Measurements from ENCODE around the gene ADGRD1. TPM values are rescaled to one million over a fixed set of nuclear protein-coding genes. Genes with fewer than 3 reads are reported as not detected.

ADGRD1 gene
- total RNA-seq, 1 experiment from 2014 or later = 0.77 TPM

DNA sequence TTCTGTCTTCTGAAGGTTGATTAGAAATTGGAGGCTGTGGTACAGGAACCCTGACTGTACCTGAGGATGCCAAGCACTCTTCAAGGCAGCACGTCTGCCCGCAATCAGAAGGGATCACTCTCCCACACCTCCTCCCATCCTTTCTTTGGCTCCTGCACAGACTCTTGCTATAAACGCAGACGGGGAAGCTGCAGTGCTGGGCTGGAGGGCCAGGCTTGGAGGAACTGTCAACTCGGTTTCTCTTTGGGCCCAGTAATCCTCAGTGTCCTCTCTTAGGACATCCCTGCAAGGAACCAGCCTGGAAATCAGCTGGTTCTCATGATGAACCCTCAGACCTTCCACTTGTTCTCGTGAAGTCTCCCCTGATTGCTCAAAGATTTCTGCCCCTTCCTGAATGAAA, 201.4 kb downstream of the ADGRD1 start:
- DNase-seq (ENCODE audit: low spot score) (no peak), ATAC-seq (no peak)
- CTCF ChIA-PET = no interaction called here
- Mint-ChIP-seq H3K27ac (no peak overlapping the region), H3K9me3 (peaks cover 6% of the 10 kb centered on the region; the same call in 1 of the 2 replicates), H3K4me3 (no peak overlapping the region), H3K27me3 (ENCODE audit: low read depth) (0 out of 2 replicates have a peak, but pooled peaks cover 3% of the 10 kb centered on the region), H3K36me3 (no peaks in the 10 kb centered on the region), H3K4me1 (0 out of 2 replicates have a peak, but pooled peaks cover 3% of the 10 kb centered on the region)
- POLR2A ChIA-PET = no interaction called here
- TF ChIP-seq, protein P1, sequence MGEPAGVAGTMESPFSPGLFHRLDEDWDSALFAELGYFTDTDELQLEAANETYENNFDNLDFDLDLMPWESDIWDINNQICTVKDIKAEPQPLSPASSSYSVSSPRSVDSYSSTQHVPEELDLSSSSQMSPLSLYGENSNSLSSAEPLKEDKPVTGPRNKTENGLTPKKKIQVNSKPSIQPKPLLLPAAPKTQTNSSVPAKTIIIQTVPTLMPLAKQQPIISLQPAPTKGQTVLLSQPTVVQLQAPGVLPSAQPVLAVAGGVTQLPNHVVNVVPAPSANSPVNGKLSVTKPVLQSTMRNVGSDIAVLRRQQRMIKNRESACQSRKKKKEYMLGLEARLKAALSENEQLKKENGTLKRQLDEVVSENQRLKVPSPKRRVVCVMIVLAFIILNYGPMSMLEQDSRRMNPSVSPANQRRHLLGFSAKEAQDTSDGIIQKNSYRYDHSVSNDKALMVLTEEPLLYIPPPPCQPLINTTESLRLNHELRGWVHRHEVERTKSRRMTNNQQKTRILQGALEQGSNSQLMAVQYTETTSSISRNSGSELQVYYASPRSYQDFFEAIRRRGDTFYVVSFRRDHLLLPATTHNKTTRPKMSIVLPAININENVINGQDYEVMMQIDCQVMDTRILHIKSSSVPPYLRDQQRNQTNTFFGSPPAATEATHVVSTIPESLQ (CRISPR knock-in tag; IDR thresholded peaks at IDR 0.05) = no peak
- TF ChIP-seq, protein P2, sequence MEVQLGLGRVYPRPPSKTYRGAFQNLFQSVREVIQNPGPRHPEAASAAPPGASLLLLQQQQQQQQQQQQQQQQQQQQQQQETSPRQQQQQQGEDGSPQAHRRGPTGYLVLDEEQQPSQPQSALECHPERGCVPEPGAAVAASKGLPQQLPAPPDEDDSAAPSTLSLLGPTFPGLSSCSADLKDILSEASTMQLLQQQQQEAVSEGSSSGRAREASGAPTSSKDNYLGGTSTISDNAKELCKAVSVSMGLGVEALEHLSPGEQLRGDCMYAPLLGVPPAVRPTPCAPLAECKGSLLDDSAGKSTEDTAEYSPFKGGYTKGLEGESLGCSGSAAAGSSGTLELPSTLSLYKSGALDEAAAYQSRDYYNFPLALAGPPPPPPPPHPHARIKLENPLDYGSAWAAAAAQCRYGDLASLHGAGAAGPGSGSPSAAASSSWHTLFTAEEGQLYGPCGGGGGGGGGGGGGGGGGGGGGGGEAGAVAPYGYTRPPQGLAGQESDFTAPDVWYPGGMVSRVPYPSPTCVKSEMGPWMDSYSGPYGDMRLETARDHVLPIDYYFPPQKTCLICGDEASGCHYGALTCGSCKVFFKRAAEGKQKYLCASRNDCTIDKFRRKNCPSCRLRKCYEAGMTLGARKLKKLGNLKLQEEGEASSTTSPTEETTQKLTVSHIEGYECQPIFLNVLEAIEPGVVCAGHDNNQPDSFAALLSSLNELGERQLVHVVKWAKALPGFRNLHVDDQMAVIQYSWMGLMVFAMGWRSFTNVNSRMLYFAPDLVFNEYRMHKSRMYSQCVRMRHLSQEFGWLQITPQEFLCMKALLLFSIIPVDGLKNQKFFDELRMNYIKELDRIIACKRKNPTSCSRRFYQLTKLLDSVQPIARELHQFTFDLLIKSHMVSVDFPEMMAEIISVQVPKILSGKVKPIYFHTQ (CRISPR knock-in tag; IDR thresholded peaks at IDR 0.05) = no peak

DNA sequence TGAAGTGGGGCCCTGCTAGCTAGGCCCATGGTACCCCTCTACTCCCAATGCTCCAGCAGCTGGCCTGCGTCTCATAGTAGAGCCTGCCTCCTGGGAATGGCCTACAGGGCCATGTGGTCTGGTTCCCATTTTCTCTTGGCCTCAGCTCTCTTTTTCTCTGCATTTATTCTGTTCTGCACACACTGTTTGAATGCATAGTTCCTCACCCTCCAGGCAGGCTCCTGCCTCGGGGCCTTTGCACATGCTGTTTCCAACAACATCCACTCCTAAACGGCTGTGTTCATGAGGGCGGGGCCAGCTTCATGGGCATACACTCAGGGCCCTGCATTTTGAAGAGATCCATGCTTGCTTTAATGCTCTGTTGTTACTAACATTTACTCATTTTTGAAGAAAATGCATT, 204.0 kb downstream of the ADGRD1 start:
- no peak overlapping the region for H3K27ac Mint-ChIP-seq
- H3K9me3 Mint-ChIP-seq = no peaks in the 10 kb centered on the region
- no peak for DNase-seq (ENCODE audit: low spot score)
- CTCF ChIA-PET = interaction anchor here (1.3 kb wide), 1 partner anchor 281 kb away, joined by 3 read pairs; no protein-coding TSS in a partner anchor
- no peak for ATAC-seq
- H3K36me3 Mint-ChIP-seq = no peaks in the 10 kb centered on the region
- H3K27me3 Mint-ChIP-seq (ENCODE audit: low read depth) = no peaks in the 10 kb centered on the region
- 0 out of 2 replicates have a peak, but pooled peaks cover 3% of the 10 kb centered on the region for H3K4me1 Mint-ChIP-seq
- POLR2A ChIA-PET = no interaction called here
- TF ChIP-seq GRHL2 (CRISPR knock-in tag; IDR thresholded peaks at IDR 0.05; ENCODE audit: insufficient replicate concordance, severe bottlenecking) = no peak
- TF ChIP-seq NFYB (CRISPR knock-in tag; conservative IDR thresholded peaks at IDR 0.05; ENCODE audit: low read depth) = no peak
- TF ChIP-seq, protein P3, sequence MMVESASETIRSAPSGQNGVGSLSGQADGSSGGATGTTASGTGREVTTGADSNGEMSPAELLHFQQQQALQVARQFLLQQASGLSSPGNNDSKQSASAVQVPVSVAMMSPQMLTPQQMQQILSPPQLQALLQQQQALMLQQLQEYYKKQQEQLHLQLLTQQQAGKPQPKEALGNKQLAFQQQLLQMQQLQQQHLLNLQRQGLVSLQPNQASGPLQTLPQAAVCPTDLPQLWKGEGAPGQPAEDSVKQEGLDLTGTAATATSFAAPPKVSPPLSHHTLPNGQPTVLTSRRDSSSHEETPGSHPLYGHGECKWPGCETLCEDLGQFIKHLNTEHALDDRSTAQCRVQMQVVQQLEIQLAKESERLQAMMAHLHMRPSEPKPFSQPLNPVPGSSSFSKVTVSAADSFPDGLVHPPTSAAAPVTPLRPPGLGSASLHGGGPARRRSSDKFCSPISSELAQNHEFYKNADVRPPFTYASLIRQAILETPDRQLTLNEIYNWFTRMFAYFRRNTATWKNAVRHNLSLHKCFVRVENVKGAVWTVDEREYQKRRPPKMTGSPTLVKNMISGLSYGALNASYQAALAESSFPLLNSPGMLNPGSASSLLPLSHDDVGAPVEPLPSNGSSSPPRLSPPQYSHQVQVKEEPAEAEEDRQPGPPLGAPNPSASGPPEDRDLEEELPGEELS (CRISPR knock-in tag; IDR thresholded peaks at IDR 0.05) = no peak
- no peak for TF ChIP-seq RELA (CRISPR knock-in tag; IDR thresholded peaks at IDR 0.05; ENCODE audit: borderline replicate concordance)
- TF ChIP-seq NR3C1 (CRISPR knock-in tag; conservative IDR thresholded peaks at IDR 0.05; ENCODE audit: low read depth) = no peak
- TF ChIP-seq JUN (CRISPR knock-in tag; IDR thresholded peaks at IDR 0.05) = no peak
- TF ChIP-seq, protein P4, sequence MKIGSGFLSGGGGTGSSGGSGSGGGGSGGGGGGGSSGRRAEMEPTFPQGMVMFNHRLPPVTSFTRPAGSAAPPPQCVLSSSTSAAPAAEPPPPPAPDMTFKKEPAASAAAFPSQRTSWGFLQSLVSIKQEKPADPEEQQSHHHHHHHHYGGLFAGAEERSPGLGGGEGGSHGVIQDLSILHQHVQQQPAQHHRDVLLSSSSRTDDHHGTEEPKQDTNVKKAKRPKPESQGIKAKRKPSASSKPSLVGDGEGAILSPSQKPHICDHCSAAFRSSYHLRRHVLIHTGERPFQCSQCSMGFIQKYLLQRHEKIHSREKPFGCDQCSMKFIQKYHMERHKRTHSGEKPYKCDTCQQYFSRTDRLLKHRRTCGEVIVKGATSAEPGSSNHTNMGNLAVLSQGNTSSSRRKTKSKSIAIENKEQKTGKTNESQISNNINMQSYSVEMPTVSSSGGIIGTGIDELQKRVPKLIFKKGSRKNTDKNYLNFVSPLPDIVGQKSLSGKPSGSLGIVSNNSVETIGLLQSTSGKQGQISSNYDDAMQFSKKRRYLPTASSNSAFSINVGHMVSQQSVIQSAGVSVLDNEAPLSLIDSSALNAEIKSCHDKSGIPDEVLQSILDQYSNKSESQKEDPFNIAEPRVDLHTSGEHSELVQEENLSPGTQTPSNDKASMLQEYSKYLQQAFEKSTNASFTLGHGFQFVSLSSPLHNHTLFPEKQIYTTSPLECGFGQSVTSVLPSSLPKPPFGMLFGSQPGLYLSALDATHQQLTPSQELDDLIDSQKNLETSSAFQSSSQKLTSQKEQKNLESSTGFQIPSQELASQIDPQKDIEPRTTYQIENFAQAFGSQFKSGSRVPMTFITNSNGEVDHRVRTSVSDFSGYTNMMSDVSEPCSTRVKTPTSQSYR (CRISPR knock-in tag; IDR thresholded peaks at IDR 0.05) = no peak
- no peak for TF ChIP-seq ZNF263 (CRISPR knock-in tag; IDR thresholded peaks at IDR 0.05; ENCODE audit: low read depth)
- no peak for TF ChIP-seq NFATC4 (CRISPR knock-in tag; IDR thresholded peaks at IDR 0.05)
- no peak for TF ChIP-seq ZNF317 (CRISPR knock-in tag; IDR thresholded peaks at IDR 0.05; ENCODE audit: borderline replicate concordance, low read depth)
- TF ChIP-seq, protein P5, sequence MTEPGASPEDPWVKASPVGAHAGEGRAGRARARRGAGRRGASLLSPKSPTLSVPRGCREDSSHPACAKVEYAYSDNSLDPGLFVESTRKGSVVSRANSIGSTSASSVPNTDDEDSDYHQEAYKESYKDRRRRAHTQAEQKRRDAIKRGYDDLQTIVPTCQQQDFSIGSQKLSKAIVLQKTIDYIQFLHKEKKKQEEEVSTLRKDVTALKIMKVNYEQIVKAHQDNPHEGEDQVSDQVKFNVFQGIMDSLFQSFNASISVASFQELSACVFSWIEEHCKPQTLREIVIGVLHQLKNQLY (CRISPR knock-in tag; IDR thresholded peaks at IDR 0.05) = no peak
- TF ChIP-seq TCF7 (CRISPR knock-in tag; IDR thresholded peaks at IDR 0.05; ENCODE audit: low read depth) = no peak
- TF ChIP-seq, protein P2 (CRISPR knock-in tag; IDR thresholded peaks at IDR 0.05) = no peak
- TF ChIP-seq, protein P6, sequence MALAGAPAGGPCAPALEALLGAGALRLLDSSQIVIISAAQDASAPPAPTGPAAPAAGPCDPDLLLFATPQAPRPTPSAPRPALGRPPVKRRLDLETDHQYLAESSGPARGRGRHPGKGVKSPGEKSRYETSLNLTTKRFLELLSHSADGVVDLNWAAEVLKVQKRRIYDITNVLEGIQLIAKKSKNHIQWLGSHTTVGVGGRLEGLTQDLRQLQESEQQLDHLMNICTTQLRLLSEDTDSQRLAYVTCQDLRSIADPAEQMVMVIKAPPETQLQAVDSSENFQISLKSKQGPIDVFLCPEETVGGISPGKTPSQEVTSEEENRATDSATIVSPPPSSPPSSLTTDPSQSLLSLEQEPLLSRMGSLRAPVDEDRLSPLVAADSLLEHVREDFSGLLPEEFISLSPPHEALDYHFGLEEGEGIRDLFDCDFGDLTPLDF (CRISPR knock-in tag; IDR thresholded peaks at IDR 0.05) = no peak
- no peak for TF ChIP-seq MYBL2 (CRISPR knock-in tag; IDR thresholded peaks at IDR 0.05)
- no peak overlapping the region for H3K4me3 Mint-ChIP-seq

Data from WTC11 (cell line).